Stimulated activated CD8-positive, alpha-beta memory T cell treated with anti-CD3 and anti-CD28 coated beads, Interleukin-4, amount 100 ng/mL, for 1 hour (primary cell): ENCODE data around the gene MED8.
A peak's percentile ranks its signal among the peaks of the same experiment; 100 is the strongest.

Experiments used
- DNase-seq, 2 donors: peaks; one replicate each; pipeline ENCODE4 v3.0.0-alpha.2; 2020; ENCODE audit warnings: low read depth in 2 of 2, low spot score in 1 of 2

MED8 gene

GRCh38 chr1:43359696-43360095, 29.9 kb downstream of the MED8 start:
- DNase-seq = no peak

DNA sequence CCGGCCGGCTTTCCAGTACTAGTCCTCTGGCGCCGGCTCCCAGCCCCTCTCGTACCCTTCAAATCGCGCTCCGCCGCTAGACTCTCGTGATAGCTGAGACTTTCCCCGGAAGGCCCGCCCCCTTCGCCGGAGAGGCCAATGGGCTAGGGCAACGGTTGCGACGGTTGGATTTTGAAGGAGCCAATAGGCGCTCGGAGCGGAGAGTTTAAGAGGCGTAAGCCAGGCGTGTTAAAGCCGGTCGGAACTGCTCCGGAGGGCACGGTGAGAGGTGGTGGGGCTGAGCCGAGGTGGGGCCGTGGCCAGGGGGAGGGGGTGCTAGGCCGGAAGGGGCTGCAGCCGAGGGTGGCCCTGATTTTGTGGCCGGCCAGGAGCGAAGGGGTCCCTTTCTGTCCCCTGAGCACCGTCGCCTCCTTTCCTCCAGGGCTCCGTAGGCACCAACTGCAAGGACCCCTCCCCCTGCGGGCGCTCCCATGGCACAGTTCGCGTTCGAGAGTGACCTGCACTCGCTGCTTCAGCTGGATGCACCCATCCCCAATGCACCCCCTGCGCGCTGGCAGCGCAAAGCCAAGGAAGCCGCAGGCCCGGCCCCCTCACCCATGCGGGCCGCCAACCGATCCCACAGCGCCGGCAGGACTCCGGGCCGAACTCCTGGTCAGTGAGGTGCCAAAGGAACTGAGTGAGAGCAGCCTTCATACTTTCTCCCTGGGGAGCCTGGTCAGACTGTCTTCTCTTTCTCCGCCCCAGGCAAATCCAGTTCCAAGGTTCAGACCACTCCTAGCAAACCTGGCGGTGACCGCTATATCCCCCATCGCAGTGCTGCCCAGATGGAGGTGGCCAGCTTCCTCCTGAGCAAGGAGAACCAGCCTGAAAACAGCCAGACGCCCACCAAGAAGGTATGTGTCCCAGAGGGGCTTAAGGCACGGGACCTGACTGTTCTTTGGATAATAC, 30.6 kb downstream of the MED8 start, which contains the start of gene CDC20:
Gene CDC20, plus strand, starts transcription at position 236 of the 948 bp plus-strand sequence. Its CDS starts 235 bp downstream, at position 471.
- DNase-seq = peak; percentile 95 to 96

- no peak for DNase-seq
Observed at GRCh38 chr1:43358121-43358745, 31.4 kb downstream of the MED8 start.

DNA sequence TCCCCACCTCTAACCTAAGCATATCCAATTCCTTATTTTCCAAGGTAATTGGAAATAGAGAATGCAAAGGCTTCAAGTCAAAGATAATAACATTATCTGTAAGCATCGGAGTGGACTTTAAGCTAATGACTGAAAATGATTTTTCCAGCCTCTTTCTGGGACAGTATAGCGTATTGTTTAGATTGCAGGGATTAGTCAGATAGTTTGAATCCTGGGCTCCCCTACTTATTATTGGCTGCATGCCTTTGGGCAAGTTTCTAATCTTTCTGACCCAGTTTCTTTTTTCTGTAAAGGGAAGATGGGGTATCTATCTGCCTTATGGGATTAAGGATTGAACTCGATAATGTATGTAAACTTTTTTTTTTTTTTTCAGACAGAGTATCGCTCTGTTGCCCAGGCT, 32.3 kb downstream of the MED8 start:
- DNase-seq = no peak

DNA sequence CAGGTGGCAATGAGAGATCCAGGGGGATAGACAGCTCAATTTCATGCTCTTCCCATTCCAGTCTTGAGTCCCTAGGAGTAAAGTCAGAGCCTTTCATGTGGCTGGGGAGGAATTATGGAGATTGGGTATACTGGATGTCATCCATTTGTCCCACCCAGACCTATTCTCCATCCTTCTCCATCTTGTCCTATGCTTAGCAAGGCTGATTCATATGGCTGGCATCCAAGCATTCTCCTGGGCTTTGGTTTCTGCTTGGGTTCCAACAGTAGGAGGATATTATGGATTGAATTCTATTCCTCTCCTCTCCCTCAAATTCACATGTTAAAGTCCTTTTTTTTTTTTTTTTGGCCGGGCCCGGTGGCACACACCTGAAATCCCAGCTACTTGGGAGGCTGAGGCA, 34.7 kb downstream of the MED8 start:
- no peak for DNase-seq

DNA sequence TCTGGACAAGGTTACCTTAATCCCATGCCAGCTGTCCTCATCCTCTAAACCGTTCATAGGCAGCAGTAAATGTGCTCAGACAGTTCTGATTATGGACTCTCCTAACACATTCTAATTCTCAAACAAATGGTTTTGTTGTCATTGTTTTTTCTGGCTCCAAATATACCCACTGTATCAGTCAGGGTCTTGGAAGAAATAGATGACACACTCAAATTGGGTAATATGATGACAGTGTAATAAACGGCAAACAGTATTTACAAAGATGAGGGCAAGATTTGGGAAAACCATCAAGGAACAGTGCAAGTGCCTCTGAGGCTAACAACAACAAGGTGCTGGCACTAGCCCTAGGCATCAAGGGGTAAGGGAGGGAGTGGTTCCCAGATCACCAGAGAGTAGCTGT, 35.1 kb downstream of the MED8 start:
- no peak for DNase-seq

DNA sequence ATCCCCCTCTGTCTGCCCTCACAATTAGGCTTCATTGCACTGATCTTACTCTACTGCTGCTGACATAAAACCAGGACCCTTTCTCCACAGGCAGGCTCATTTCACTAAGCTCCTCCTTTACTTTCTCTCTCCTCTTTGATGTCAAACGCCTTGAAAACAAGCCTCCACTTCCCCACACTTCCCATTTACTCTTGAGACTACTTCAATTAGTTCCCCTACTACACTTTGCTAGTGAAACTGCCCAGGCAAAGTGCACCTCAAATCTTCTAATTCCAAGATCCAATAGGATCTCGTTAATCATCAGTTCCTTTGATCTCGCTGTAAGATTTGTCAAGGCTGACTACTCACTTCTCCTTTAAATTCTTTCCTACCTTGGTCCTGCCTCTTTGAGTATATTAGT, 36.7 kb downstream of the MED8 start:
- no peak for DNase-seq

GRCh38 chr1:43352351-43352705, 37.3 kb downstream of the MED8 start:
- DNase-seq = no peak

- DNase-seq = no peak
Observed at GRCh38 chr1:43351421-43352350, 37.9 kb downstream of the MED8 start.

DNA sequence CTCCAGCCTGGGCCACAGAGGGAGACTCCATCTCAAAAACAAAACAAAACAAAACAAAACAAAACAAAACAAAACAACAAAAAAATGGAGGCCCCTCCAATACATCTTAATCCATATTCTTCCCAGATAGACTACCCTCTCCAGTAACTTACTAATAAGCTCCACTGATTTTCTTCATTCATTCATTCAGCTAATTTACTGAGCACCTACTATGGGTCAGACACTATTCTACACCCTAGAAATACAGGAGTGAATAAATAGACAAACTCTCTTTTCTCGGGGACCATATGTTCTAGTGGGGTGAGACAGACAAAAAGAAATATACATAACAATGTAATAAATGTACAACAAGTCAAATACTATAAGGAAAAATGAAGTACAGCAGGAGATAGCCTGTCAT, 38.6 kb downstream of the MED8 start:
- no peak for DNase-seq

DNA sequence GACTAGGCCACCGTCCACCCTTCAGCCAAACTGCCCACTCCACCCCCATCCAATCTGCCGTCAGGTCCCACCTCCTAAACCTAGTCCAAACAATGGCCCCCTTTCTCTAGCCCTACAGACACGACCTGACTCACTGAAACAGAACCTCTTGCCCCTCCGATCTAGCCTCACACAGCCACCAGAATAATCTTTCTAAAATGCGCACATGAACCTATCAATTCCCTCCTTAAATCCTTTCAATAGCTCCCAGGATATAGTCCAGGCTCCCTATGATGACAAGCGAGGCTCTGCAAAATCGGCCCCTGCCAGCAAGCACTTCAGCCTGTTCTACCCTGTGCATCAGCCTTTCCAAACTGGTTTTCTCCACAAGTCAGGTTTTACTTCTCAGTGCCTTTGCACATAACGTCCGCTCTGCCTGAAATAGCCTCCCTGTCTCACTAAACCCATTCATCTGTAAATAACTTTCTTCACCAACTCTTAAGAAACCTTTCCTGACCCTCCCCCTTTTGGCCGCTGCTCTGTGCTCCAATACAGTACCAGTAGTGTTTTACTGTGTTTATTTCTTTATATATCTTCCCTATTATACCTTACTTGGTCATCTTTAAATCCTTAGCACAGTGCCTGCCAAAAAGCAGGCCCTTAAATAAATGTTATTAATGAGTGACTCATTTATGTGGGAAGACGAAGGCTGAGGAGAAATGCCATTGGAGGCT, 39.9 kb downstream of the MED8 start:
- DNase-seq = no peak

DNA sequence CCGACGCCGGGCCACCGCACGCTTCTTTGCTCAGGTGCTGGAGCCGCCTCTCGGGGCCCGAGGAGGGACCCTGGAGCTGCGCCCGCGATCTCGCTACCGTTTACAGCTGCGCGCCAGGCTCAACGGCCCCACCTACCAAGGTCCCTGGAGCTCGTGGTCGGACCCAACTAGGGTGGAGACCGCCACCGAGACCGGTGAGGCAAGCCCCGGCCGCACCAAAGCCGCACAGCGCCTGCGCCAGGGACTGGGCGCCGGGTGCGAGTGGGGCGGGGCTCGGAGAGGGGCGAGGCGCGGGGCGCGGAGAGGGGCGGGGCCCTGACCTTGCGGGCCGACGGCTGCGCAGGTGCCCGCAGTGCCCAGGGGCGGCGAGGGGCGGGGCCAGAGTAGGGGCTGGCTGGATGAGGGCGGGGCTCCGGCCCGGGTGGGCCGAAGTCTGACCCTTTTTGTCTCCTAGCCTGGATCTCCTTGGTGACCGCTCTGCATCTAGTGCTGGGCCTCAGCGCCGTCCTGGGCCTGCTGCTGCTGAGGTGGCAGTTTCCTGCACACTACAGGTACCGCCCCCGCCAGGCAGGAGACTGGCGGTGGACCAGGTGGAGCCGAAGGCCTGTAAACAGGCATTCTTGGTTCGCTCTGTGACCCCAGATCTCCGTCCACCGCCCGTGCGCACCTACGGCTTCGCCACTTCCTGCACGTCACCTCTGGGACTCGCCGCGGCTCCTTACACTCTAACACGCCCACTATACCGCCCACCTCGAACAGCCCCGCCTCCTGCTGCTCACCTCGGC, 40.6 kb downstream of the MED8 start:
- DNase-seq = no peak

DNA sequence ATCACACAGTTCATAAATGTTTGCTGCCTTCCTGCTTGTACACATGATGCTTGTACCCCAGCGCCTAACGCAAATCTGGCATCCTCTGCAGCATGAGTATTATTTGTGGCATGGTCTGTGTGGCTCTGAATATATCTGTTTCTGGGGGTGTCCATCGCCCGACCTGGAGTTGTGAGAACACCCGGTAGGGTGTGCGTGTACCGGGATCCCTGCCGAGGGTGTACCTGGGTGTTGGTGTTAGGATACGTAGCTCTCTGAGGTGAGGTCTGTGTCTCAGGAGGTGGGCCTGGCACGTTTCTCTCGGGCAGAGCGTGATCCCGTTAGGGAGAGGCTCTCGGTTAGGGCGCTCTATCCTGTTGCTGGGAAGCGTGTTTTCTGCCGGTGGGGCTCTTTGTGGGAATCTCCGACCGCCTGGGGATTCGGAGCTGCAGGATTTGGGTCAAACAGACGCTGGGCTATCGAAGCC, 41.2 kb downstream of the MED8 start:
- DNase-seq = no peak

DNA sequence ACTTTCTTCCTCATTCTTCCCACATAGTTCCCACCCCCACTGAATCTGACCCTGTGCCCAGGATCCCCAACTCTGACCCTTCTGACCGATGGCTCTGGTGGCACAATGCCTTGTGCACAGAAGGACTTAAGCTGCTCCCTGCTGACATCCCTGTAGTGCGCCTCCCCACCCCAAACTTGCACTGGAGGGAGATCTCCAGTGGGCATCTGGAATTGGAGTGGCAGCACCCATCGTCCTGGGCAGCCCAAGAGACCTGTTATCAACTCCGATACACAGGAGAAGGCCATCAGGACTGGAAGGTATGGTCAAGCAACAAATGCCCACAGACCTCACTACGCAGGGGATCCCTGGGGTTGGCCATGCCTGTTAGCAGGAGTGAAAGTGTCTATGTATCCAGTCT, 43.0 kb downstream of the MED8 start:
- DNase-seq = no peak

- DNase-seq = no peak
Observed at GRCh38 chr1:43345120-43345519, 44.5 kb downstream of the MED8 start.

DNA sequence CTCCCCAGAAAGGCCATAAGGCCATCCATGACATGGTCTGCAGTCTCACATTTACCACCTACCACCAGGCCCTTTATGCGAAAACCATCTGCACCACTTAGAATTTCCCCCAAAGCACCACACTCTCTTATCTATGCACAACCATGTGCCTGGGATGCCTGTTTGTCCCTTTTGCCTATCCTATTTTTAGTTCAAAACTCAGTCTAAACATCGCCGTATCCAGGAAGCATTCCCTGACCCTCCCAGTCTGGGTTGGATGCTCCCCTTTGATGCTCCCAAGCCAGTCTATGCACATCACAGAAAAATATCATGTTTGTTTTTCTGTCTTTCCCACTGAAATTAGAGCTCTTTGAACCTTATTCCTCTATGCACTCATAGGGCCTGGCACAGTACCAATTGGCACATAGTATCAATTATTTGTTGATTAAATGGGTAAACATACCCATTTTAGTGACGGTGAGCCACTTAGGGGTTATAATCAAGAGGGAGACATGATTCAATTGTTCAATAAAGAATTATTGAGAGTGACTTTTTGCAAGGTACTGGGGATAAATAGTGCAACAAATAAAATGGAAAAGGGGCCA, 45.2 kb downstream of the MED8 start:
- no peak for DNase-seq

GRCh38 chr1:43340559-43340958, 49.0 kb downstream of the MED8 start:
- DNase-seq = no peak

DNA sequence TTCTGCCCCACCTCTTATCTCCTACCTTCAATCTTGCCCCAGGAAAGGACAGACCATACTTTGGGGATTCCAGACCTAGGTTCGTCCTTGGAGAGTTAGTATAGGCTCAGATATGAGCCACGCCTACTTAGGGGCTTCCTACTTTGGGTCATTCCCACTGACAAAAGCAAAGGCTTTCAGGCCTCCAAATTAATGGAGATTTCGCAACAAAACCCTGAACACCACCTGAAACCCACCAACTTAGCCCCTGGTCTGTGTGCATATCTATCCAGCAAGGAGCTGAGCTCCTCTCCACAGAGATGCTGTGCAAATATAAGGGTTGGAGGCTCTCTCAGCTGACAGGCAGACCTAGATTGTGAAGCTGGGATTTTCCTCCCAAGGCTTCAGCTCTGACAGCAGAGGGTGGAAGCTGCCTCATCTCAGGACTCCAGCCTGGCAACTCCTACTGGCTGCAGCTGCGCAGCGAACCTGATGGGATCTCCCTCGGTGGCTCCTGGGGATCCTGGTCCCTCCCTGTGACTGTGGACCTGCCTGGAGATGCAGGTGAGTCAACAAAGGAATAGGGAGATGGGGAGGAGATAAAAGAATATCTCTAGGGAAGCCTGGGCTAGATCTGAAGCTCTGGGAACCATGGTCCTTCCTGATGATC, 49.9 kb downstream of the MED8 start:
- DNase-seq = no peak

GRCh38 chr1:43338001-43338400, 51.6 kb downstream of the MED8 start:
- DNase-seq = no peak
